Measurements from ENCODE around the gene PTPN11.

The PTPN11 gene

GRCh38 chr12:112473056-112473455 is 54.3 kb downstream of the PTPN11 start:
- H2AFZ ChIP-seq, result no peak overlapping the region
- H3K27ac ChIP-seq, result no peak overlapping the region
- no peaks in the 10 kb centered on the region for H3K36me3 ChIP-seq (ENCODE audit: control insufficient read depth, insufficient read depth, low read length)
- no peak overlapping the region for H3K4me3 ChIP-seq (ENCODE audit: low read depth, low read length)
- no peaks in the 10 kb centered on the region for H3K9me3 ChIP-seq (ENCODE audit: control insufficient read depth, low read length)
- no peak overlapping the region for H3K4me2 ChIP-seq (ENCODE audit: low read length)
- H3K9ac ChIP-seq, result no peak overlapping the region
- no peak for TF ChIP-seq CTCF (IDR thresholded peaks at IDR 0.05)
- no peaks in the 10 kb centered on the region for H3K4me1 ChIP-seq
- H3K27me3 ChIP-seq (ENCODE audit: control insufficient read depth, insufficient read depth, low read length), result no peaks in the 10 kb centered on the region
- peaks cover 3% of the 10 kb centered on the region for H3K79me2 ChIP-seq

- Histone ChIP-seq H3K27me3 (ENCODE audit: control insufficient read depth, insufficient read depth, low read length) (no peaks in the 10 kb centered on the region), H3K36me3 (ENCODE audit: control insufficient read depth, insufficient read depth, low read length) (no peaks in the 10 kb centered on the region), H3K4me3 (ENCODE audit: low read depth, low read length) (no peak overlapping the region), H3K27ac (no peak overlapping the region), H3K4me2 (ENCODE audit: low read length) (no peak overlapping the region), H3K79me2 (peaks cover 6% of the 10 kb centered on the region), H3K9ac (no peak overlapping the region), H2AFZ (no peak overlapping the region), H3K9me3 (ENCODE audit: control insufficient read depth, low read length) (no peaks in the 10 kb centered on the region), H3K4me1 (no peaks in the 10 kb centered on the region)
- no peak for TF ChIP-seq CTCF (IDR thresholded peaks at IDR 0.05)
Observed at GRCh38 chr12:112479413-112479812, 60.7 kb downstream of the PTPN11 start.

GRCh38 chr12:112480931-112481330 is 62.2 kb downstream of the PTPN11 start:
- H3K4me1 ChIP-seq, result no peaks in the 10 kb centered on the region
- no peak overlapping the region for H3K4me3 ChIP-seq (ENCODE audit: low read depth, low read length)
- H2AFZ ChIP-seq, result no peak overlapping the region
- no peak for TF ChIP-seq CTCF (IDR thresholded peaks at IDR 0.05)
- H3K27me3 ChIP-seq (ENCODE audit: control insufficient read depth, insufficient read depth, low read length), result no peaks in the 10 kb centered on the region
- no peaks in the 10 kb centered on the region for H3K36me3 ChIP-seq (ENCODE audit: control insufficient read depth, insufficient read depth, low read length)
- no peaks in the 10 kb centered on the region for H3K9me3 ChIP-seq (ENCODE audit: control insufficient read depth, low read length)
- no peak overlapping the region for H3K9ac ChIP-seq
- no peak overlapping the region for H3K27ac ChIP-seq
- H3K4me2 ChIP-seq (ENCODE audit: low read length), result no peak overlapping the region
- H3K79me2 ChIP-seq, result peaks cover 6% of the 10 kb centered on the region

- Histone ChIP-seq H3K9me3 (ENCODE audit: control insufficient read depth, low read length) (no peaks in the 10 kb centered on the region), H2AFZ (no peak overlapping the region), H3K9ac (no peak overlapping the region), H3K79me2 (peaks cover 6% of the 10 kb centered on the region), H3K4me1 (no peaks in the 10 kb centered on the region), H3K36me3 (ENCODE audit: control insufficient read depth, insufficient read depth, low read length) (no peaks in the 10 kb centered on the region), H3K27me3 (ENCODE audit: control insufficient read depth, insufficient read depth, low read length) (no peaks in the 10 kb centered on the region), H3K27ac (no peak overlapping the region), H3K4me3 (ENCODE audit: low read depth, low read length) (no peak overlapping the region), H3K4me2 (ENCODE audit: low read length) (no peak overlapping the region)
- no peak for TF ChIP-seq CTCF (IDR thresholded peaks at IDR 0.05)
Observed at GRCh38 chr12:112482733-112483132, 64.0 kb downstream of the PTPN11 start.

- Histone ChIP-seq H2AFZ (no peak overlapping the region), H3K4me1 (no peaks in the 10 kb centered on the region), H3K36me3 (ENCODE audit: control insufficient read depth, insufficient read depth, low read length) (no peaks in the 10 kb centered on the region)
Observed at GRCh38 chr12:112486361-112486760, 67.6 kb downstream of the PTPN11 start.

More at GRCh38 chr12:112486361-112486760, 67.6 kb downstream of the PTPN11 start:
- TF ChIP-seq CTCF (IDR thresholded peaks at IDR 0.05), result no peak
- H3K4me3 ChIP-seq (ENCODE audit: low read depth, low read length), result no peak overlapping the region
- no peak overlapping the region for H3K9ac ChIP-seq
- H3K9me3 ChIP-seq (ENCODE audit: control insufficient read depth, low read length), result no peaks in the 10 kb centered on the region
- no peaks in the 10 kb centered on the region for H3K27me3 ChIP-seq (ENCODE audit: control insufficient read depth, insufficient read depth, low read length)
- H3K4me2 ChIP-seq (ENCODE audit: low read length), result no peak overlapping the region
- H3K27ac ChIP-seq, result no peak overlapping the region
- H3K79me2 ChIP-seq, result peaks cover 6% of the 10 kb centered on the region

All from parathyroid adenoma (tissue), 2 donors.